ENCODE data around the gene B2M.

- TF ChIP-seq, protein P1, sequence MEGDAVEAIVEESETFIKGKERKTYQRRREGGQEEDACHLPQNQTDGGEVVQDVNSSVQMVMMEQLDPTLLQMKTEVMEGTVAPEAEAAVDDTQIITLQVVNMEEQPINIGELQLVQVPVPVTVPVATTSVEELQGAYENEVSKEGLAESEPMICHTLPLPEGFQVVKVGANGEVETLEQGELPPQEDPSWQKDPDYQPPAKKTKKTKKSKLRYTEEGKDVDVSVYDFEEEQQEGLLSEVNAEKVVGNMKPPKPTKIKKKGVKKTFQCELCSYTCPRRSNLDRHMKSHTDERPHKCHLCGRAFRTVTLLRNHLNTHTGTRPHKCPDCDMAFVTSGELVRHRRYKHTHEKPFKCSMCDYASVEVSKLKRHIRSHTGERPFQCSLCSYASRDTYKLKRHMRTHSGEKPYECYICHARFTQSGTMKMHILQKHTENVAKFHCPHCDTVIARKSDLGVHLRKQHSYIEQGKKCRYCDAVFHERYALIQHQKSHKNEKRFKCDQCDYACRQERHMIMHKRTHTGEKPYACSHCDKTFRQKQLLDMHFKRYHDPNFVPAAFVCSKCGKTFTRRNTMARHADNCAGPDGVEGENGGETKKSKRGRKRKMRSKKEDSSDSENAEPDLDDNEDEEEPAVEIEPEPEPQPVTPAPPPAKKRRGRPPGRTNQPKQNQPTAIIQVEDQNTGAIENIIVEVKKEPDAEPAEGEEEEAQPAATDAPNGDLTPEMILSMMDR (IDR thresholded peaks at IDR 0.05; ENCODE audit: control extremely low read depth in 1 of 3, insufficient read depth in 1 of 3, low read depth in 1 of 3, low read length in 3 of 3), result no peak
- no peak for TF ChIP-seq CTBP2 (IDR thresholded peaks at IDR 0.05; ENCODE audit: borderline replicate concordance, insufficient read depth, insufficient read length, low read length)
- no peak for TF ChIP-seq EZH2 (IDR thresholded peaks at IDR 0.05; ENCODE audit: low read depth, low read length, severe bottlenecking)
- no peak for TF ChIP-seq RFX5 (IDR thresholded peaks at IDR 0.05; ENCODE audit: borderline replicate concordance, low read depth, low read length)
- no peak for TF ChIP-seq POLR2AphosphoS5 (IDR thresholded peaks at IDR 0.05; ENCODE audit: low read depth, low read length)
- TF ChIP-seq MAFK (IDR thresholded peaks at IDR 0.05; ENCODE audit: low read depth, low read length), result no peak
- no peak for TF ChIP-seq YY1 (IDR thresholded peaks at IDR 0.05; ENCODE audit: low read depth, low read length)
Observed at GRCh38 chr15:44716983-44717602, 5.8 kb downstream of the B2M start.

Measured in H1 (cell line).